SK-N-MC (cell line): ENCODE data around the gene TMEM242.

ENCODE experiments used
- EZH2 ChIP-seq: fragments of 200-600 bp; sonication (generic); IDR thresholded peaks from one replicate; pipeline ENCODE4 v1.6.1; 2017; ENCODE audit warnings: antibody characterized with exemption
- FOXP2 ChIP-seq: optimal IDR thresholded peaks from 2 replicates; pipeline ENCODE3; 2011; ENCODE audit warnings: mild to moderate bottlenecking, moderate library complexity; ENCODE audit not compliant: insufficient read depth; ENCODE audit errors: extremely low read length, control extremely low read depth
- POLR2AphosphoS5 ChIP-seq: IDR thresholded peaks from 2 replicates; pipeline ENCODE4 v1.6.1; 2012; ENCODE audit warnings: mild to moderate bottlenecking, low read depth, low read length, borderline replicate concordance

- TF ChIP-seq EZH2 (no peak), POLR2AphosphoS5 (no peak), FOXP2 (no peak)
Measured at GRCh38 chr6:157271911-157272310, 51.4 kb downstream of the TMEM242 start.
